GM12878 (cell line): Measurements from ENCODE around the gene TOM1L2.

Experiments used
- CBX5 ChIP-seq: sonication (generic); IDR thresholded peaks from 2 replicates; pipeline ENCODE4 v1.6.1; 2016; ENCODE audit warnings: low read depth, moderate library complexity, mild to moderate bottlenecking, inconsistent platforms
- EP300 ChIP-seq, 2 experiments: fragments of 150-350 bp in 1 of 2; IDR thresholded peaks; 2 replicates each; pipeline ENCODE4 v1.6.1; 2011 to 2012; ENCODE audit warnings: low read depth in 2 of 2, low read length in 2 of 2, borderline replicate concordance in 1 of 2, improper control_type of control experiment in 1 of 2, inconsistent platforms in 1 of 2; ENCODE audit not compliant: control insufficient read depth in 1 of 2
- RCOR1 ChIP-seq: conservative IDR thresholded peaks from 2 replicates; pipeline ENCODE4 v1.6.1; 2012; ENCODE audit warnings: low read depth, low read length, improper control_type of control experiment
- STAT1 ChIP-seq: fragments of 450-650 bp; conservative IDR thresholded peaks from 2 replicates; pipeline ENCODE4 v1.6.1; 2014; ENCODE audit warnings: antibody characterized with exemption, mild to moderate bottlenecking
- TF ChIP-seq, protein P1 (sequence below), 3 experiments: IDR thresholded peaks in 2 of 3; conservative IDR thresholded peaks in 1 of 3; 2 replicates each; pipeline ENCODE4 v1.5.1; 2011; ENCODE audit warnings: low read depth in 3 of 3, low read length in 3 of 3, mild to moderate bottlenecking in 3 of 3, control low read depth in 2 of 3, moderate library complexity in 2 of 3, inconsistent platforms in 1 of 3, mixed read lengths in 1 of 3; ENCODE audit not compliant: control insufficient read depth in 2 of 3, insufficient read depth in 1 of 3; ENCODE audit errors: extremely low read depth in 1 of 3

DNA sequence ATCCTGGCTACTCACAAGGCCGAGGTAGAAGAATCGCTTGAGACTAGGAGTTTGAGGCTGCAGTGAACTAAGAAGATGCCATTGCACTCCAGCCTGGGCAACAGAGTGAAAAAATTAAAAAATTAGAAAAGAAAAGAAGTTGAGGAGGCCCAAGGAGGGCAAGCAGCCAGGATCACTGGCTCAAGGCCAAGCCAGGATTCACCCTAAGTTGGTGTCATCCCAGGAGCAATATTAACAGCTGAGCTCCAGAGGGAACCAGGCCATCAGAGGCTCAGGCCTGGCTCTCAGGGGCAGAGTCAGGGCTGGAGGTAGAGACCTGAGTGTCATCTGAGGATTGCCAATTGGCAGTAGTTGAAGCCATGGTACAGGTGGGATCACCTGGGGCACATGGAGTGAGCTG is 21.2 kb upstream of the TOM1L2 start:
- no peak for TF ChIP-seq RCOR1
- no peak for TF ChIP-seq CBX5
- TF ChIP-seq, protein P1, sequence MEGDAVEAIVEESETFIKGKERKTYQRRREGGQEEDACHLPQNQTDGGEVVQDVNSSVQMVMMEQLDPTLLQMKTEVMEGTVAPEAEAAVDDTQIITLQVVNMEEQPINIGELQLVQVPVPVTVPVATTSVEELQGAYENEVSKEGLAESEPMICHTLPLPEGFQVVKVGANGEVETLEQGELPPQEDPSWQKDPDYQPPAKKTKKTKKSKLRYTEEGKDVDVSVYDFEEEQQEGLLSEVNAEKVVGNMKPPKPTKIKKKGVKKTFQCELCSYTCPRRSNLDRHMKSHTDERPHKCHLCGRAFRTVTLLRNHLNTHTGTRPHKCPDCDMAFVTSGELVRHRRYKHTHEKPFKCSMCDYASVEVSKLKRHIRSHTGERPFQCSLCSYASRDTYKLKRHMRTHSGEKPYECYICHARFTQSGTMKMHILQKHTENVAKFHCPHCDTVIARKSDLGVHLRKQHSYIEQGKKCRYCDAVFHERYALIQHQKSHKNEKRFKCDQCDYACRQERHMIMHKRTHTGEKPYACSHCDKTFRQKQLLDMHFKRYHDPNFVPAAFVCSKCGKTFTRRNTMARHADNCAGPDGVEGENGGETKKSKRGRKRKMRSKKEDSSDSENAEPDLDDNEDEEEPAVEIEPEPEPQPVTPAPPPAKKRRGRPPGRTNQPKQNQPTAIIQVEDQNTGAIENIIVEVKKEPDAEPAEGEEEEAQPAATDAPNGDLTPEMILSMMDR (IDR thresholded peaks at IDR 0.05 in 2 of 3, conservative IDR thresholded peaks at IDR 0.05 in 1 of 3; ENCODE audit: control insufficient read depth in 2 of 3, extremely low read depth in 1 of 3, insufficient read depth in 1 of 3, low read depth in 3 of 3, low read length in 3 of 3), result no peak
- TF ChIP-seq STAT1, result no peak
- TF ChIP-seq EP300 (IDR thresholded peaks at IDR 0.05; ENCODE audit: borderline replicate concordance in 1 of 2, control insufficient read depth in 1 of 2, low read depth in 2 of 2, low read length in 2 of 2), result no peak
